K562 (cell line): ENCODE measurements around the gene STAB1.

ENCODE experiments used
- ATF3 ChIP-seq, 2 experiments: fragments of 450-650 bp in 1 of 2; sonication (generic) in 1 of 2; formaldehyde crosslinking in 1 of 2; IDR thresholded peaks in 1 of 2; conservative IDR thresholded peaks in 1 of 2; 2 replicates each; pipeline versions ENCODE4 v1.6.1 to v1.8.1; 2016 to 2023; ENCODE audit warnings: mild to moderate bottlenecking in 2 of 2, moderate library complexity in 2 of 2, inconsistent platforms in 1 of 2, missing genetic modification reagents in 1 of 2
- CTCF ChIP-seq, 3 experiments: IDR thresholded peaks in 2 of 3; conservative IDR thresholded peaks in 1 of 3; 2 replicates each; pipeline ENCODE4 v1.5.1; 2011 to 2012; ENCODE audit warnings: low read length in 3 of 3, mild to moderate bottlenecking in 3 of 3, control low read depth in 2 of 3, improper control_type of control experiment in 1 of 3, inconsistent platforms in 1 of 3, low read depth in 1 of 3, mixed read lengths in 1 of 3, moderate library complexity in 1 of 3; ENCODE audit not compliant: insufficient read depth in 2 of 3
- E2F4 ChIP-seq: sonication (generic); formaldehyde crosslinking; IDR thresholded peaks from 2 replicates; pipeline ENCODE4 v1.8.0; 2022; ENCODE audit warnings: mild to moderate bottlenecking, low read depth, missing genetic modification reagents
- ILK ChIP-seq: fragments of 450-650 bp; IDR thresholded peaks from 2 replicates; pipeline ENCODE4 v1.6.1; 2016; ENCODE audit warnings: missing genetic modification characterization, low read depth, mild to moderate bottlenecking, missing compliant biosample characterization, moderate library complexity, borderline replicate concordance
- JUN ChIP-seq, 2 experiments: sonication (generic) in 1 of 2; formaldehyde crosslinking in 1 of 2; IDR thresholded peaks; 2 replicates each; pipeline versions ENCODE4 v1.6.1 to v1.8.0; 2012 to 2022; ENCODE audit warnings: borderline replicate concordance in 2 of 2, mild to moderate bottlenecking in 2 of 2, improper control_type of control experiment in 1 of 2, low read depth in 1 of 2, low read length in 1 of 2, missing genetic modification reagents in 1 of 2
- LCOR ChIP-seq: sonication (generic); formaldehyde crosslinking; IDR thresholded peaks from 2 replicates; pipeline ENCODE4 v1.8.0; 2022; ENCODE audit warnings: mild to moderate bottlenecking, missing genetic modification reagents
- NRF1 ChIP-seq, 2 experiments: fragments of 450-650 bp; IDR thresholded peaks in 1 of 2; conservative IDR thresholded peaks in 1 of 2; 2 replicates each; pipeline ENCODE4 v1.6.1; 2014; ENCODE audit warnings: mild to moderate bottlenecking in 2 of 2
- RFX5 ChIP-seq: IDR thresholded peaks from 2 replicates; pipeline ENCODE4 v1.6.1; 2011; ENCODE audit warnings: low read depth, mild to moderate bottlenecking, improper control_type of control experiment, low read length
- SMAD3 ChIP-seq: fragments of 450-650 bp; formaldehyde crosslinking; conservative IDR thresholded peaks from 2 replicates; pipeline ENCODE4 v1.4.0; 2020; ENCODE audit warnings: mild to moderate bottlenecking
- SP1 ChIP-seq: sonication (generic); formaldehyde crosslinking; IDR thresholded peaks from 2 replicates; pipeline ENCODE4 v1.8.1; 2022; ENCODE audit warnings: mild to moderate bottlenecking, missing genetic modification reagents
- SREBF2 ChIP-seq: sonication (generic); formaldehyde crosslinking; IDR thresholded peaks from 2 replicates; pipeline ENCODE4 v1.4.0; 2020; ENCODE audit warnings: mild to moderate bottlenecking, missing genetic modification reagents

- peak; percentile 97 for TF ChIP-seq NRF1 (conservative IDR thresholded peaks at IDR 0.05 in 1 of 2, IDR thresholded peaks at IDR 0.05 in 1 of 2)
- no peak for TF ChIP-seq RFX5
- TF ChIP-seq CTCF (IDR thresholded peaks at IDR 0.05 in 2 of 3, conservative IDR thresholded peaks at IDR 0.05 in 1 of 3; ENCODE audit: insufficient read depth in 2 of 3, low read depth in 1 of 3, low read length in 3 of 3): peak in 2 of 3 experiments; percentile 17 to 22; a peak in 3 of 6 replicates
- no peak for TF ChIP-seq ILK (tag)
- no peak for TF ChIP-seq E2F4 (CRISPR knock-in tag)
- TF ChIP-seq SREBF2: no peak
- TF ChIP-seq SMAD3 (CRISPR knock-in tag): no peak
- peak; percentile 82 for TF ChIP-seq SP1
- TF ChIP-seq LCOR: no peak
- TF ChIP-seq JUN (IDR thresholded peaks at IDR 0.05; ENCODE audit: borderline replicate concordance, low read depth, low read length): peak; percentile 37; the same call in 1 of the 2 replicates
- TF ChIP-seq JUN (CRISPR knock-in tag; IDR thresholded peaks at IDR 0.05; ENCODE audit: borderline replicate concordance): no peak
- TF ChIP-seq ATF3 (IDR thresholded peaks at IDR 0.05): no peak
- no peak for TF ChIP-seq ATF3 (CRISPR knock-in tag; conservative IDR thresholded peaks at IDR 0.05)
Measured at GRCh38 chr3:52536369-52537164, 41.4 kb downstream of the STAB1 start, which contains the start of gene UQCC5.
